Stimulated activated naive CD8-positive, alpha-beta T cell treated with anti-CD3 and anti-CD28 coated beads, Interleukin-15, Interleukin-2, amounts not matched to agents 100 ng/mL and 50 ng/mL, for 24 hours (primary cell): ENCODE results near the gene PRR5.

ENCODE experiments used
- H3K27ac Mint-ChIP-seq: one replicate; pipeline ENCODE4 v1.8.0; 2021; ENCODE audit warnings: mild to moderate bottlenecking, mixed read lengths
- H3K27me3 Mint-ChIP-seq: one replicate; pipeline ENCODE4 v1.8.0; 2021; ENCODE audit warnings: mixed read lengths
- H3K36me3 Mint-ChIP-seq: one replicate; pipeline ENCODE4 v1.8.0; 2021; ENCODE audit warnings: low read depth, mixed read lengths
- H3K4me1 Mint-ChIP-seq: one replicate; pipeline ENCODE4 v1.8.0; 2021; ENCODE audit warnings: low read depth, mixed read lengths
- H3K4me3 Mint-ChIP-seq: one replicate; pipeline ENCODE4 v1.8.0; 2021; ENCODE audit warnings: mild to moderate bottlenecking, mixed read lengths
- H3K9me3 Mint-ChIP-seq: one replicate; pipeline ENCODE4 v1.8.0; 2021; ENCODE audit warnings: mixed read lengths

The PRR5 gene

GRCh38 chr22:44755417-44755816 is 53.4 kb downstream of the PRR5 start:
- peaks cover 6% of the 10 kb centered on the region for H3K4me1 Mint-ChIP-seq
- no peak overlapping the region for H3K4me3 Mint-ChIP-seq
- H3K9me3 Mint-ChIP-seq, result no peaks in the 10 kb centered on the region
- H3K27me3 Mint-ChIP-seq, result peaks cover 45% of the 10 kb centered on the region
- no peak overlapping the region for H3K27ac Mint-ChIP-seq
- no peaks in the 10 kb centered on the region for H3K36me3 Mint-ChIP-seq

- H3K36me3 Mint-ChIP-seq, result no peaks in the 10 kb centered on the region
- H3K27ac Mint-ChIP-seq, result no peak overlapping the region
- H3K4me3 Mint-ChIP-seq, result no peak overlapping the region
- peaks cover 6% of the 10 kb centered on the region for H3K4me1 Mint-ChIP-seq
- H3K27me3 Mint-ChIP-seq, result peaks cover 43% of the 10 kb centered on the region
- H3K9me3 Mint-ChIP-seq, result no peaks in the 10 kb centered on the region
These were observed 54.0 kb downstream of the PRR5 start for GRCh38 chr22:44755956-44756361.

GRCh38 chr22:44758344-44758973 is 56.5 kb downstream of the PRR5 start:
- Mint-ChIP-seq H3K9me3 (peaks cover 10% of the 10 kb centered on the region), H3K4me1 (no peaks in the 10 kb centered on the region), H3K27me3 (peaks cover 31% of the 10 kb centered on the region), H3K4me3 (no peak overlapping the region), H3K27ac (no peak overlapping the region), H3K36me3 (no peaks in the 10 kb centered on the region)

GRCh38 chr22:44759001-44759400 is 57.0 kb downstream of the PRR5 start:
- H3K4me3 Mint-ChIP-seq, result no peak overlapping the region
- no peaks in the 10 kb centered on the region for H3K36me3 Mint-ChIP-seq
- peaks cover 27% of the 10 kb centered on the region for H3K27me3 Mint-ChIP-seq
- H3K9me3 Mint-ChIP-seq, result peaks cover 10% of the 10 kb centered on the region
- H3K4me1 Mint-ChIP-seq, result no peaks in the 10 kb centered on the region
- H3K27ac Mint-ChIP-seq, result no peak overlapping the region

GRCh38 chr22:44759430-44760310 is 57.7 kb downstream of the PRR5 start:
- peaks cover 23% of the 10 kb centered on the region for H3K27me3 Mint-ChIP-seq
- H3K4me1 Mint-ChIP-seq, result no peaks in the 10 kb centered on the region
- H3K4me3 Mint-ChIP-seq, result no peak overlapping the region
- no peaks in the 10 kb centered on the region for H3K36me3 Mint-ChIP-seq
- H3K27ac Mint-ChIP-seq, result no peak overlapping the region
- H3K9me3 Mint-ChIP-seq, result peaks cover 10% of the 10 kb centered on the region

GRCh38 chr22:44760476-44760875 is 58.5 kb downstream of the PRR5 start:
- no peaks in the 10 kb centered on the region for H3K4me1 Mint-ChIP-seq
- H3K4me3 Mint-ChIP-seq, result no peak overlapping the region
- peaks cover 10% of the 10 kb centered on the region for H3K9me3 Mint-ChIP-seq
- H3K27me3 Mint-ChIP-seq, result peaks cover 15% of the 10 kb centered on the region
- H3K36me3 Mint-ChIP-seq, result no peaks in the 10 kb centered on the region
- H3K27ac Mint-ChIP-seq, result no peak overlapping the region

GRCh38 chr22:44761025-44761424 is 59.0 kb downstream of the PRR5 start:
- no peak overlapping the region for H3K4me3 Mint-ChIP-seq
- H3K9me3 Mint-ChIP-seq, result peaks cover 10% of the 10 kb centered on the region
- no peaks in the 10 kb centered on the region for H3K4me1 Mint-ChIP-seq
- no peaks in the 10 kb centered on the region for H3K36me3 Mint-ChIP-seq
- H3K27me3 Mint-ChIP-seq, result peaks cover 11% of the 10 kb centered on the region
- H3K27ac Mint-ChIP-seq, result no peak overlapping the region

GRCh38 chr22:44764373-44764772 is 62.4 kb downstream of the PRR5 start:
- Mint-ChIP-seq H3K4me1 (no peaks in the 10 kb centered on the region), H3K4me3 (no peak overlapping the region), H3K27ac (no peak overlapping the region), H3K9me3 (peaks cover 10% of the 10 kb centered on the region), H3K36me3 (no peaks in the 10 kb centered on the region), H3K27me3 (peaks cover 6% of the 10 kb centered on the region)

GRCh38 chr22:44764974-44765373 is 63.0 kb downstream of the PRR5 start:
- peaks cover 3% of the 10 kb centered on the region for H3K27me3 Mint-ChIP-seq
- H3K27ac Mint-ChIP-seq, result no peak overlapping the region
- H3K9me3 Mint-ChIP-seq, result peaks cover 10% of the 10 kb centered on the region
- no peaks in the 10 kb centered on the region for H3K36me3 Mint-ChIP-seq
- no peaks in the 10 kb centered on the region for H3K4me1 Mint-ChIP-seq
- H3K4me3 Mint-ChIP-seq, result no peak overlapping the region

GRCh38 chr22:44765571-44766285 is 63.7 kb downstream of the PRR5 start:
- H3K4me3 Mint-ChIP-seq, result no peak overlapping the region
- peaks cover 10% of the 10 kb centered on the region for H3K9me3 Mint-ChIP-seq
- H3K27me3 Mint-ChIP-seq, result peaks cover 3% of the 10 kb centered on the region
- no peak overlapping the region for H3K27ac Mint-ChIP-seq
- no peaks in the 10 kb centered on the region for H3K4me1 Mint-ChIP-seq
- H3K36me3 Mint-ChIP-seq, result no peaks in the 10 kb centered on the region

GRCh38 chr22:44773082-44773481 is 71.1 kb downstream of the PRR5 start:
- Mint-ChIP-seq H3K27ac (no peak overlapping the region), H3K36me3 (no peaks in the 10 kb centered on the region), H3K9me3 (peaks cover 13% of the 10 kb centered on the region), H3K4me3 (no peak overlapping the region), H3K4me1 (no peaks in the 10 kb centered on the region), H3K27me3 (no peaks in the 10 kb centered on the region)

- Mint-ChIP-seq H3K4me1 (no peaks in the 10 kb centered on the region), H3K36me3 (no peaks in the 10 kb centered on the region), H3K4me3 (no peak overlapping the region), H3K9me3 (peaks cover 13% of the 10 kb centered on the region), H3K27me3 (peaks cover 5% of the 10 kb centered on the region), H3K27ac (no peak overlapping the region)
These were observed 73.9 kb downstream of the PRR5 start for GRCh38 chr22:44775862-44776261.

GRCh38 chr22:44776605-44777363 is 74.8 kb downstream of the PRR5 start:
- Mint-ChIP-seq H3K27me3 (peaks cover 5% of the 10 kb centered on the region), H3K9me3 (peaks cover 13% of the 10 kb centered on the region), H3K36me3 (no peaks in the 10 kb centered on the region), H3K4me1 (no peaks in the 10 kb centered on the region), H3K27ac (no peak overlapping the region), H3K4me3 (no peak overlapping the region)

- H3K9me3 Mint-ChIP-seq, result peaks cover 12% of the 10 kb centered on the region
- H3K4me1 Mint-ChIP-seq, result no peaks in the 10 kb centered on the region
- H3K36me3 Mint-ChIP-seq, result no peaks in the 10 kb centered on the region
- H3K27me3 Mint-ChIP-seq, result peaks cover 5% of the 10 kb centered on the region
- no peak overlapping the region for H3K27ac Mint-ChIP-seq
- H3K4me3 Mint-ChIP-seq, result no peak overlapping the region
These were observed 75.4 kb downstream of the PRR5 start for GRCh38 chr22:44777364-44777755.
